Skeletal muscle satellite cell (primary cell): ENCODE data around the gene STK16.

Experiments
- H3K27me3 ChIP-seq: 2 replicates; pipeline ENCODE4 v1.7.0; 2013; ENCODE audit warnings: low read length; ENCODE audit not compliant: control insufficient read depth, insufficient read depth
- H3K36me3 ChIP-seq: 2 replicates; pipeline ENCODE4 v1.7.0; 2013; ENCODE audit warnings: mild to moderate bottlenecking, control low read depth, low read length; ENCODE audit not compliant: insufficient read depth
- H3K4me1 ChIP-seq: 2 replicates; pipeline ENCODE4 v1.7.0; 2013; ENCODE audit warnings: low read length; ENCODE audit not compliant: control insufficient read depth, insufficient read depth
- H3K4me2 ChIP-seq: 2 replicates; pipeline ENCODE4 v1.7.0; 2013; ENCODE audit warnings: mild to moderate bottlenecking, low read length
- H3K4me3 ChIP-seq: 2 replicates; pipeline ENCODE4 v1.7.0; 2013; ENCODE audit warnings: low read length
- H3K9ac ChIP-seq: 2 replicates; pipeline ENCODE4 v1.7.0; 2013; ENCODE audit warnings: mild to moderate bottlenecking, low read depth, low read length, moderate library complexity
- H3K9me3 ChIP-seq: replicated peaks from 2 replicates; pipeline ENCODE4 v1.7.0; 2013; ENCODE audit warnings: mild to moderate bottlenecking, control low read depth, low read length

Gene STK16

DNA sequence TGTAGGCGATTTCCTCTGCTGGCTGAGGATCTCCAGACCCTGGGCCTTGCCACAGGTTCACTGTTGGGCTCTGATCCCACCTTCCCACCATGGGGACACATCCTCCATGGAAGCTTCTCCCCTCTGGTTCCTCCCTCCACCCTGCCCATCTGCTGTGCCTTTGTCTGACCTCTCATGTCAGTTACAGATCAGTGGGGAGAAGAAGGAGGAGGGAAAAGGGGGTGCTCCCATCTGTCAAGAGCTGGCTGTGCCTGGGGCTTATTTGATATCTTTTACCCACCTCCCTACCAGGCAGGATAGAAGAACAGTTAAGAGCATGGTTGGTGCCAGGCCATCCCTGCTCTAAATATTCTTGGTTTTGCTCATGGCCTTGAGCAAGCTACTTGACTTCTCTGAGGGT lies 21.6 kb downstream of the STK16 start:
- H3K27me3 ChIP-seq = peaks cover 34% of the 10 kb centered on the region
- H3K4me2 ChIP-seq = no peak overlapping the region
- H3K9ac ChIP-seq = no peak overlapping the region
- no peak overlapping the region for H3K4me3 ChIP-seq
- H3K4me1 ChIP-seq = no peaks in the 10 kb centered on the region
- no peaks in the 10 kb centered on the region for H3K36me3 ChIP-seq
- no peaks in the 10 kb centered on the region for H3K9me3 ChIP-seq

DNA sequence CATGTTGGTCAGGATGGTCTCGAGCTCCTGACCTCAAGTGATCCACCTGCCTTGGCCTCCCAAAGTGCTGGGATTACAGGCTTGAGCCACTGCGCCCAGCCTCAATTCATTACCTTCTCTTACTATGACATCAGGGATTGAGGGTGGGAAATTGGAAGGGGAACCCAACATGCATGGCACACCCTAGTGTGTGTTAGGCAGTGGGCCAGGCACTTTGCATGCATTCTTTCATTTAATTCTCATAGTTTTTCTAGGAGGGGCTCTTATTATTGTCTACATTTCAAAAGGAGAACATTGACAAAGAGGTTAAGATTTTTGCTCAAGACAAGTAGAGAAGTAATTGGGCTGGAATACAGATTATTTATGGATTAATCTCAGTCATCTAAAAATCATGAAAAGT lies 23.0 kb downstream of the STK16 start:
- Histone ChIP-seq H3K4me1 (no peaks in the 10 kb centered on the region), H3K4me2 (no peak overlapping the region), H3K36me3 (no peaks in the 10 kb centered on the region), H3K4me3 (no peak overlapping the region), H3K27me3 (peaks cover 31% of the 10 kb centered on the region), H3K9ac (no peak overlapping the region), H3K9me3 (no peaks in the 10 kb centered on the region)

DNA sequence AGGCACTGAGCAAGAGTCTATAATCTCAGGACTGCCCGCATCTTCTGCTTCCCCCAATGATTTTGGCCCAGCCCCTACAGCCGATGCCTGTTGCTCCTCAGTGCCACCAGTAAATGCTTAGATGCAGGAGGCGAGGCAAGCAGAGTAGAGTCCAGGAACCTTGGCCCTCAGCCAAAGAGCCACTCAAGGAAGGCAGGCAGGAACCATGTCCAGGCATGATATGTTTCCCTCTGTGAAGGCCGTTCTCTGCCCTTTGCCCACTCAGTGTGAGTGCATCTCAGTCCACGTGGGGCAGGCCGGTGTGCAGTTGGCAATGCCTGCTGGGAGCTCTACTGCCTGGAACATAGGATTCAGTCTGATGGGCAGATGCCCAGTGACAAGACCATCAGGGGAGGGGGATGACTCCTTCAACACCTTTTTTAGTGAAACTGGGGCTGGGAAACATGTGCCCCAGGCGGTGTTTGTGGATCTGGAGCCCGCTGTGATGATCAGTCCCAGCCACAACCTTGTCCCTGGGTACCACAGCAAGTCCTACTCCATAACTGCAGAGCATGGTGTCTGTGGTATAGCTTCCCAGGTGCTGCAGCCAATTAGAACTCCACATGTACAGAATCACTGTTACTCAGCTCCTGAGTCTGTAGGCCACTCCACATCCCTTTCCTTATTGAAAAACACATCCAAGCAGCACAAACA lies 24.2 kb downstream of the STK16 start:
- no peak overlapping the region for H3K9ac ChIP-seq

DNA sequence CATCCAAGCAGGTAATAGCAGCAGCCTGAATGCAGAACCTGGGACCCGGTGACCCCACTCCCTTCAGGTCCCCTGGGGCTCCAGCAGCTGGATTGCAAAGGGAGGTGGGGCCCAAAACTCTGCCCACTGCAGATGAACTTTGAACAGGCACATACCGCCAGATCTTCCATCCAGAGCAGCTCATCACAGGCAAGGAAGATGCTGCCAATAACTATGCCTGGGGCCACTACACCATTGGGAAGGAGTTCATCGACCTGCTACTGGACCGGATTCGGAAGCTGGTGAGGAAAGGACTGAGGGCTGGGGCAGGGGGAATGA lies 24.7 kb downstream of the STK16 start:
- Histone ChIP-seq H3K36me3 (no peaks in the 10 kb centered on the region), H3K9ac (no peak overlapping the region), H3K9me3 (no peaks in the 10 kb centered on the region), H3K27me3 (peaks cover 21% of the 10 kb centered on the region), H3K4me3 (no peak overlapping the region), H3K4me2 (no peak overlapping the region), H3K4me1 (peaks cover 16% of the 10 kb centered on the region)

More for the DNA sequence above, 24.2 kb downstream of the STK16 start:
- H3K4me2 ChIP-seq = no peak overlapping the region
- peaks cover 11% of the 10 kb centered on the region for H3K4me1 ChIP-seq
- H3K4me3 ChIP-seq = no peak overlapping the region
- H3K27me3 ChIP-seq = peaks cover 23% of the 10 kb centered on the region
- H3K36me3 ChIP-seq = no peaks in the 10 kb centered on the region
- no peaks in the 10 kb centered on the region for H3K9me3 ChIP-seq

DNA sequence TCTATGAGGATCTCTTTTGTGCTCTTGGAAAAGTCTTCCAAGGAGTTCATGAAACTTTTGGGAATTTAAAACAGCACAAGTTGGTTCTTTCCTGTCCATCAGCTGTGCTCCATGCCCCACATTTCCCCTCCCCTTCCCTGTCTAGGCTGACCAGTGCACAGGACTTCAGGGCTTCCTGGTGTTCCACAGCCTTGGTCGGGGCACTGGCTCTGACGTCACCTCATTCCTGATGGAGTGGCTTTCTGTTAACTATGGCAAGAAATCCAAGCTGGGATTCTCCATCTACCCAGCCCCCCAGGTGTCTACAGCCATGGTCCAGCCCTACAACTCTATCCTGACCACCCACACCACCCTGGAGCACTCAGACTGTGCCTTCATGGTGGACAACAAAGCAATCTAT lies 25.7 kb downstream of the STK16 start:
- peaks cover 17% of the 10 kb centered on the region for H3K4me1 ChIP-seq
- no peaks in the 10 kb centered on the region for H3K9me3 ChIP-seq
- H3K4me2 ChIP-seq = no peak overlapping the region
- no peak overlapping the region for H3K9ac ChIP-seq
- no peaks in the 10 kb centered on the region for H3K36me3 ChIP-seq
- H3K4me3 ChIP-seq = no peak overlapping the region
- H3K27me3 ChIP-seq = peaks cover 21% of the 10 kb centered on the region

DNA sequence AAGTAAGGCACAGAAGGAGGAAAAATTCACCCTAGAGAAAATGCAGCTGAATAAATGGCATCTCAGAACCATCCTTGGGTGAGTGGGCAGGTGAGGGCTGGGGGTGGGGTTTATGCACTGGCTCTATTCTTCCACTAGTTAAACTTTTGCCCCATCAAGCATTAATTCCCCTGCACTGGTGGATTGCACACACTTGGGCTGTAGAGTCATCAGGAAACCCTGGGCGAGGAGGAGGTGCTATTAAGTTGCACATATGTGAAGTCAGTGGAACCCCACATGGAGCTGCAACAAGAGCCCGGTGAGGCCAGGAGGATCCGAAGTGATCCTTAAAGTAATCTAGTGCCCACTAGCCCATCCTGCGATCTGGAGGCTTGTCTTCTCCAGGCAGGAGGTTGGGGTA lies 27.1 kb downstream of the STK16 start:
- Histone ChIP-seq H3K4me3 (no peak overlapping the region), H3K36me3 (no peaks in the 10 kb centered on the region), H3K9ac (no peak overlapping the region), H3K4me2 (no peak overlapping the region), H3K9me3 (no peaks in the 10 kb centered on the region), H3K27me3 (peaks cover 15% of the 10 kb centered on the region), H3K4me1 (peaks cover 17% of the 10 kb centered on the region)

DNA sequence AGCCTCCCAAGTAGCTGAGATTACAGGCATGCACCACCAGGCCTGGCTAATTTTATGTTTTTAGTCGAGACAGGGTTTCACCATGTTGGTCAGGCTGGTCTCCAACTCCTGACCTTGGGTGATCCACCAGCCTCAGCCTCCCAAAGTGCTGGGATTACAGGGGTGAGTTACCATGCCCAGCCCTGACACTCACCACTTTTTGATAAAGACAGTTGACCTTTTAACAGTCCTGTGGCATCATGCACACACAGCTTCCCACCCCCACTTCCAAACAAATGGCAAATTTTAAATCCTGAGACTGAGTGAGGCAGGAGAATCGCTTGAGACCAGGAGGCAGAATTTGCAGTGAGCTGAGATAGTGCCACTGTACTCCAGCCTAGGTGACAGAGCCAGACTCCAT lies 27.7 kb downstream of the STK16 start:
- no peaks in the 10 kb centered on the region for H3K36me3 ChIP-seq
- no peaks in the 10 kb centered on the region for H3K9me3 ChIP-seq
- no peak overlapping the region for H3K9ac ChIP-seq
- H3K27me3 ChIP-seq = peaks cover 15% of the 10 kb centered on the region
- H3K4me2 ChIP-seq = no peak overlapping the region
- H3K4me3 ChIP-seq = no peak overlapping the region
- peaks cover 20% of the 10 kb centered on the region for H3K4me1 ChIP-seq

DNA sequence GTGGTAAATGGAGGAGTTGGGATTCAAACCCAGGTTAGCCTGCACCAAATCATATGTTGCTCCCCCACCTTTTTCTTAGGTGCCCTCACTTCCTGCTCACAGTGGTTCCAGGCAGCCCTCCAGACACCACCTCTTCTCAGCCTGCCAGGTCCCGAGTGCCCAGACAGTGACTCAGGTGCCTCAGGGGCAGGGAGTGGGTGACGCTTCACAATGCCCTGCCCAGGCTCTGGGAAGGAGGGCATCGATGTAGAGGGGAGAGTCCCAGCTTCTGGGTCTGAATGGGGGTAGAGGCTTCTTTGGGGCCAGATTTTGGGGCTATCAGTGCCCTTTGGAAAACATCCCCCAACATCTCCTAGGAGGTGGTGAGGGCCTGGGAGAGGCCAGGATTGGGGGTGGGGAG lies 28.7 kb downstream of the STK16 start:
- Histone ChIP-seq H3K4me1 (peaks cover 29% of the 10 kb centered on the region), H3K27me3 (peaks cover 14% of the 10 kb centered on the region), H3K4me3 (peak overlapping the region; percentile 18), H3K36me3 (no peaks in the 10 kb centered on the region), H3K4me2 (peak overlapping the region; percentile 58), H3K9me3 (no peaks in the 10 kb centered on the region), H3K9ac (peak overlapping the region; percentile 25)

DNA sequence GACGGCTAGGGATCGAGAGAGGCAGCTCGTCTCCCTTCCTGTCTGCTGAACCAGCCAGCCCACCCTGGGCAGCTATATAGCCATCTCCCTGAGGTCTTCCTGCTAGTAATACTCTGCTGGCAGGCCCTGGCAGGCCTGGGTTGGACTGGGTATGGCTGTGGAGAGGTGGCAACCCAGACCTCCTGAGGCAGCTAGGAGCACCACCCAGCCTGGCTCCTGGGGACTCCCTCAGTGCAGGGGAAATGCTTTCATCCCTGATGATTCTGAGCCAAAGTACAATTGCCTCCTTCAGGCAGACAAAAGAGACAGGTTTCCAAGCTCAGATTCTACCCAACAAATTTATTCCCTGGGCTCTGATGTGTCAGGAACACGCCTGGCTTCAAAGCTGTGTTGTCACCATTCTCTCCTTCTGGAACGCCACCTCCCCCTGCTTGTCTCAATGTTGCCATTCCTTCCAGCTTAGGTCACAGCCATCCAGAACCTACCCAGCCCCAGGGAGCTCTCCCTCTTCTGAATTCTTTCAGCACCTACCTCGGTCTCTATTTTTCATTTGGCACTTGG lies 29.2 kb downstream of the STK16 start:
- peak overlapping the region; percentile 25 for H3K9ac ChIP-seq
- H3K4me1 ChIP-seq = peaks cover 30% of the 10 kb centered on the region
- no peaks in the 10 kb centered on the region for H3K36me3 ChIP-seq
- H3K4me2 ChIP-seq = peak overlapping the region; percentile 58
- peaks cover 9% of the 10 kb centered on the region for H3K27me3 ChIP-seq
- H3K9me3 ChIP-seq = no peaks in the 10 kb centered on the region
- peak overlapping the region; percentile 18 for H3K4me3 ChIP-seq

DNA sequence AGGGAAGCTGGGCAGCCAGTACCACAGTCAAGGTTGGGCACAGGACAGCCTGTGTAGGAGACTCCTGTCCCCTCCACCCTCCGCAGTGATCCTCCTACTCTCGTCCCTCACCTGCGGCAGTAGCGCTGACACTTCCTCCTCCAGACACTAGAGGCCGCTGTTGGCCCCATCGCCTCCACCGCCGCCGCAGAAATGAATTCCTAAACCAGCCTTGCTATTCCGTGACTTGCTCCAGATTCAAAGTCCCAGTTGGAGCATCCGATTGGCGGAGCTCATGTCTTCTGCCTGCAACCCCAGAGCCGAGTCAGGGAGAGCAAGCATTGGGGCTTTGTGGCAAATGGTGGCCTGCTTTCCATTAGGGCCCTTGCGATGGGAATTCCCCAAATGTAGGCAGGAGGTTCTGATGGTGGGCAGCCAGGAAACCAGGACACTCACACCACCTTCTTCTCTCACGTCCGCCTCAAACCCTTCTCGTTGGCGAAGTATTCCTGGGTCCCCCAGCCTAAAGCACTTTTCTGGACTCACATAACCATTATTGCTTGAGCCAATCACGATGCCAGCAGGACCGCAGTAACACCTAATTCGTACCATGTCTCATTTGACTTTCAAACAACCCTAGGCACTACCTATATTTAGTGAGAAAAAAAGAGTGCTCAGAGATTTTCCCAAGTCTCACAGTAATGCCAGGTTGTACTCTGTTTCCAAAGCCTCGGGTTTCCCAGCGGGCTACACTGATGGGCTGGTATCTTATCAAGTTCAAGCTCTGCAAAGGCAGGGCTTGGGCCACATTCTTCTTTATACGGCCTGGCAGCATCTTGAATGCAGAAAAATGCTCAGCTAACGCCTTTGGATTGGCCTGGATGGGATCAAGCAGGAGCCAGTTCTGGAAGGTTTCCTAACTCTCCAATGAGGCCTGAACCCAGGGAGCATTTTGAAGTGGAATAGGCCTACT lies 32.7 kb downstream of the STK16 start:
- Histone ChIP-seq H3K4me3 (peak overlapping the region; percentile 51), H3K27me3 (no peaks in the 10 kb centered on the region), H3K36me3 (peaks cover 17% of the 10 kb centered on the region), H3K9me3 (no peaks in the 10 kb centered on the region), H3K9ac (peak overlapping the region; percentile 80), H3K4me1 (peaks cover 38% of the 10 kb centered on the region), H3K4me2 (peak overlapping the region; percentile 95)

DNA sequence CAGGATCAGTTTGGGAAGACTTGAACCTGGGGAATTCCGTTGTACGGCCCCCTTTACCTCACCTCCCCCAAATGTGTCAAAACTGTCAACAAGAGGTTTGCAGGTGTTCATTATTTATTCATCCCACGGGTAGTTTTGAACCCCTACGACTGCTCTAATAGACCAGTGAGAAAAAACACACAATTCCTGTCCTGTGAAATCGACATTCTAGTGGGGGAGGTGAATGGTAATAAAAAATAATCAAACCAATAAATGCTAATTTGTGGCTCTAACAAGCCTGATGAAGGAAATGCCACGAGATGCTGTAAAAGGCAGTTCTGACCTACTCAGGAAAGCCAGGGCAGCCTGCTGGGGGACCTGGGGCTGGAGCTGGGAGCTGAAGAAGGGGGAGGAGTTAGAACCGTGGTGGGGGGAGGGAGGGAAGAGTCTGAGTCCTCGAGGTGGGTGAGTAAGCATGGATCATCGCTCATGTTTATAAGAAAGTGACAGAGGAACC lies 33.4 kb downstream of the STK16 start:
- H3K9ac ChIP-seq = peak overlapping the region; percentile 80
- H3K4me1 ChIP-seq = peaks cover 34% of the 10 kb centered on the region
- no peaks in the 10 kb centered on the region for H3K27me3 ChIP-seq
- peak overlapping the region; percentile 51 for H3K4me3 ChIP-seq
- peaks cover 20% of the 10 kb centered on the region for H3K36me3 ChIP-seq
- H3K4me2 ChIP-seq = peak overlapping the region; percentile 95
- H3K9me3 ChIP-seq = no peaks in the 10 kb centered on the region
